HCT116 (cell line): ENCODE measurements around the gene PCGF5. TPM values are rescaled to one million over a fixed set of nuclear protein-coding genes. Genes with fewer than 3 reads are reported as not detected.

Source experiments
- ATAC-seq: fragments of 200-7000 bp; cut with Tn5 transposase; 2 replicates; pipeline ENCODE4 v1.9.1; 2020; ENCODE audit warnings: mild to moderate bottlenecking, moderate library complexity
- BruUV-seq: library from RNA; stranded (reverse); fragments of 400-500 nt; replicated peaks from 2 replicates; lab custom pipeline; 2021; lab: Mats Ljungman, UMichigan
- CTCF ChIA-PET: fragments of 300-600 bp; sonication (Branson Sonifier 250); formaldehyde crosslinking; loops from one replicate; lab custom pipeline; 2021; ENCODE audit warnings: antibody characterized with exemption; lab: Charles Lee
- POLR2A ChIA-PET: fragments of 300-600, 350-600 bp; sonication (Branson Sonifier 250); formaldehyde crosslinking; loops from one replicate; lab custom pipeline; 2021; ENCODE audit warnings: antibody characterized with exemption; lab: Charles Lee
- RAD21 ChIA-PET, 2 experiments: fragments of 300-600 bp; sonication (Branson Sonifier 250); formaldehyde crosslinking; loops; one replicate each; lab custom pipeline; 2023; ENCODE audit warnings: low total read pairs in 2 of 2; ENCODE audit not compliant: uncharacterized antibody in 2 of 2, unreplicated experiment in 2 of 2, low non-redundant PET in 1 of 2; lab: Charles Lee
- DNase-seq: peaks from one replicate; pipeline ENCODE4 v3.0.0-alpha.2; 2010; ENCODE audit warnings: low read depth, low spot score
- H2AFZ ChIP-seq: fragments of 200-600 bp; shearing (Covaris generic), sonication (generic); 2 replicates; pipeline ENCODE4 v1.6.1; 2017; ENCODE audit warnings: low read depth, mixed run types, mixed read lengths, antibody characterized with exemption, low read length; ENCODE audit not compliant: poor library complexity, severe bottlenecking
- H3K27ac ChIP-seq: 2 replicates; pipeline ENCODE4 v1.5.1; 2012; ENCODE audit warnings: low read depth, low read length
- H3K27me3 ChIP-seq: fragments of 200-600 bp; sonication (generic); 2 replicates; pipeline ENCODE4 v1.6.1; 2016; ENCODE audit warnings: mixed run types, low read length, mixed read lengths; ENCODE audit not compliant: insufficient read depth
- H3K36me3 ChIP-seq, 2 experiments: fragments of 200-500 bp in 1 of 2; fragments of 200-600 bp in 1 of 2; sonication (Bioruptor generic) in 1 of 2; sonication (generic) in 1 of 2; 2 replicates each; pipeline versions ENCODE4 v1.5.1 to v1.6.1; 2014 to 2016; ENCODE audit warnings: low read length in 2 of 2, inconsistent platforms in 1 of 2, mixed read lengths in 1 of 2, mixed run types in 1 of 2; ENCODE audit not compliant: insufficient read depth in 2 of 2, control insufficient read depth in 1 of 2
- H3K4me1 ChIP-seq, 2 experiments: fragments of 200-600 bp in 1 of 2; sonication (generic) in 1 of 2; 2 replicates each; pipeline versions ENCODE4 v1.5.1 to v1.6.1; 2012 to 2017; ENCODE audit warnings: low read length in 2 of 2, inconsistent platforms in 1 of 2, mild to moderate bottlenecking in 1 of 2, mixed read lengths in 1 of 2, mixed run types in 1 of 2, moderate library complexity in 1 of 2; ENCODE audit not compliant: insufficient read depth in 2 of 2, control insufficient read depth in 1 of 2
- H3K4me2 ChIP-seq: fragments of 200-600 bp; sonication (generic); 2 replicates; pipeline ENCODE4 v1.6.1; 2017; ENCODE audit warnings: mixed run types, low read length, mixed read lengths
- H3K4me3 ChIP-seq, 2 experiments: fragments of 200-600 bp in 1 of 2; sonication (generic) in 1 of 2; replicated peaks in 1 of 2; 2 replicates each; pipeline ENCODE4 v1.5.1; 2011 to 2016; ENCODE audit warnings: low read length in 2 of 2, control low read depth in 1 of 2, low read depth in 1 of 2, mild to moderate bottlenecking in 1 of 2, mixed read lengths in 1 of 2, mixed run types in 1 of 2
- H3K79me2 ChIP-seq: fragments of 200-600 bp; sonication (generic); 2 replicates; pipeline ENCODE4 v1.6.1; 2017; ENCODE audit warnings: mild to moderate bottlenecking, mixed run types, low read length, moderate library complexity, mixed read lengths; ENCODE audit not compliant: insufficient read depth
- H3K9ac ChIP-seq: fragments of 200-600 bp; sonication (generic); 2 replicates; pipeline ENCODE4 v1.6.1; 2016; ENCODE audit warnings: low read length, mixed read lengths
- H3K9me2 ChIP-seq: fragments of 200-600 bp; sonication (generic), shearing (Covaris generic); 2 replicates; pipeline ENCODE4 v1.6.1; 2017; ENCODE audit warnings: mixed run types, mild to moderate bottlenecking, moderate library complexity; ENCODE audit not compliant: insufficient read depth
- H3K9me3 ChIP-seq, 2 experiments: fragments of 200-500 bp in 1 of 2; fragments of 200-600 bp in 1 of 2; sonication (Bioruptor generic) in 1 of 2; sonication (generic) in 1 of 2; 2 replicates each; pipeline ENCODE4 v1.6.1; 2014 to 2017; ENCODE audit warnings: low read length in 2 of 2, mixed read lengths in 2 of 2, inconsistent platforms in 1 of 2, low read depth in 1 of 2, mild to moderate bottlenecking in 1 of 2, mixed run types in 1 of 2, moderate library complexity in 1 of 2; ENCODE audit not compliant: control insufficient read depth in 1 of 2, insufficient read depth in 1 of 2
- H4K20me1 ChIP-seq: fragments of 200-600 bp; sonication (generic), shearing (Covaris generic); 2 replicates; pipeline ENCODE4 v1.6.1; 2017; ENCODE audit warnings: mixed run types, mild to moderate bottlenecking, moderate library complexity; ENCODE audit not compliant: insufficient read depth
- CBX3 ChIP-seq: IDR thresholded peaks from 2 replicates; pipeline ENCODE4 v1.6.1; 2012; ENCODE audit warnings: low read depth
- EGR1 ChIP-seq: IDR thresholded peaks from 2 replicates; pipeline ENCODE4 v1.6.1; 2012; ENCODE audit warnings: low read depth
- EZH2 ChIP-seq: fragments of 200-600 bp; sonication (generic); IDR thresholded peaks from 2 replicates; pipeline ENCODE4 v1.6.1; 2017; ENCODE audit warnings: antibody characterized with exemption, mixed run types
- EZH2phosphoT487 ChIP-seq: fragments of 200-600 bp; IDR thresholded peaks from 2 replicates; pipeline ENCODE4 v1.6.1; 2018; ENCODE audit warnings: antibody characterized with exemption, borderline replicate concordance
- JUND ChIP-seq: IDR thresholded peaks from 2 replicates; pipeline ENCODE4 v1.6.1; 2012
- POLR2A ChIP-seq: IDR thresholded peaks from 2 replicates; pipeline ENCODE4 v1.7.0; 2011; ENCODE audit warnings: borderline replicate concordance; ENCODE audit not compliant: insufficient read depth, insufficient read length; ENCODE audit errors: extremely low read depth
- POLR2AphosphoS5 ChIP-seq: IDR thresholded peaks from 2 replicates; pipeline ENCODE4 v1.6.1; 2011; ENCODE audit warnings: mild to moderate bottlenecking, low read depth, low read length, moderate library complexity
- RAD21 ChIP-seq: IDR thresholded peaks from 2 replicates; pipeline ENCODE4 v1.6.1; 2012; ENCODE audit warnings: low read depth, mild to moderate bottlenecking
- REST ChIP-seq: IDR thresholded peaks from 2 replicates; pipeline ENCODE4 v1.6.1; 2012; ENCODE audit warnings: low read depth
- SIN3A ChIP-seq: IDR thresholded peaks from 2 replicates; pipeline ENCODE4 v1.6.1; 2012; ENCODE audit warnings: low read depth
- SP1 ChIP-seq: IDR thresholded peaks from 2 replicates; pipeline ENCODE4 v1.6.1; 2012; ENCODE audit warnings: low read depth
- SRF ChIP-seq: IDR thresholded peaks from 2 replicates; pipeline ENCODE4 v1.6.1; 2012; ENCODE audit warnings: low read depth
- ZFX ChIP-seq: fragments of 450-650 bp; IDR thresholded peaks from 2 replicates; pipeline ENCODE4 v1.6.1; 2017
- intact Hi-C: fragments of 100-400 bp; cut with micrococcal nuclease; formaldehyde crosslinking; loops from 2 replicates; pipeline ENCODE4 v1.10.0; 2022
- total RNA-seq: library from RNA; stranded (reverse); gene quantifications from one replicate; pipeline ENCODE4 v1.2.1, GENCODE V29; 2021; ENCODE audit not compliant: unreplicated experiment

Gene PCGF5
- total RNA-seq, 1 experiment from 2014 or later: 27.5 TPM

GRCh38 chr10:91316486-91316885 lies 96.0 kb downstream of the PCGF5 start:
- Histone ChIP-seq H3K4me1 (no peaks in the 10 kb centered on the region), H3K9me2 (no peaks in the 10 kb centered on the region), H3K27me3 (no peaks in the 10 kb centered on the region), H3K4me3 (no peak overlapping the region), H3K4me2 (no peak overlapping the region), H3K79me2 (no peaks in the 10 kb centered on the region), H2AFZ (no peak overlapping the region), H3K27ac (no peak overlapping the region), H3K9ac (no peak overlapping the region), H3K36me3 (no peaks in the 10 kb centered on the region), H3K9me3 (no peaks in the 10 kb centered on the region), H4K20me1 (no peaks in the 10 kb centered on the region)
- intact Hi-C loops: no loop called here
- ChIA-PET POLR2A (no interaction called here), RAD21 (no interaction called here), CTCF (interaction anchor here (1.3 to 1.6 kb wide), 2 partner anchors 18 to 20 kb away, joined by 4 read pairs; no protein-coding TSS in a partner anchor)
- BruUV-seq: no TSS peak
- DNase-seq (no peak), ATAC-seq (no peak)
- TF ChIP-seq SRF: no peak

- Histone ChIP-seq H3K9me3 (no peaks in the 10 kb centered on the region), H3K9me2 (no peaks in the 10 kb centered on the region), H3K4me1 (no peaks in the 10 kb centered on the region), H3K4me2 (no peak overlapping the region), H4K20me1 (no peaks in the 10 kb centered on the region), H3K4me3 (no peak overlapping the region), H3K27ac (no peak overlapping the region), H3K9ac (no peak overlapping the region), H3K79me2 (no peaks in the 10 kb centered on the region), H2AFZ (no peak overlapping the region), H3K36me3 (no peaks in the 10 kb centered on the region), H3K27me3 (no peaks in the 10 kb centered on the region)
- DNase-seq (no peak), ATAC-seq (no peak)
- intact Hi-C loops: no loop called here
- BruUV-seq: no TSS peak
- TF ChIP-seq EGR1 (no peak), EZH2phosphoT487 (no peak), ZFX (no peak)
- ChIA-PET CTCF (no interaction called here), RAD21 (no interaction called here), POLR2A (no interaction called here)
Observed at GRCh38 chr10:91317541-91317940, 97.1 kb downstream of the PCGF5 start.

GRCh38 chr10:91319336-91319735 lies 98.9 kb downstream of the PCGF5 start:
- no peaks in the 10 kb centered on the region for H3K9me2 ChIP-seq
- H3K4me2 ChIP-seq: no peak overlapping the region
- intact Hi-C loops: no loop called here
- no peaks in the 10 kb centered on the region for H3K9me3 ChIP-seq
- no peaks in the 10 kb centered on the region for H4K20me1 ChIP-seq
- CTCF ChIA-PET: no interaction called here
- no peaks in the 10 kb centered on the region for H3K4me1 ChIP-seq
- no peaks in the 10 kb centered on the region for H3K79me2 ChIP-seq
- RAD21 ChIA-PET: no interaction called here
- H3K27ac ChIP-seq: no peak overlapping the region
- H3K27me3 ChIP-seq: no peaks in the 10 kb centered on the region
- H2AFZ ChIP-seq: no peak overlapping the region
- no TSS peak for BruUV-seq
- ATAC-seq: no peak
- POLR2A ChIA-PET: no interaction called here
- H3K4me3 ChIP-seq: no peak overlapping the region
- DNase-seq: no peak
- no peaks in the 10 kb centered on the region for H3K36me3 ChIP-seq
- no peak overlapping the region for H3K9ac ChIP-seq
- TF ChIP-seq EGR1 (no peak), POLR2AphosphoS5 (no peak), EZH2 (no peak), EZH2phosphoT487 (no peak), SRF (no peak), REST (no peak), CBX3 (no peak), JUND (no peak), ZFX (no peak), SP1 (no peak), SIN3A (no peak), POLR2A (no peak), RAD21 (no peak)
